Astrocyte of the spinal cord (primary cell): ENCODE results near the gene OR52N5.

ENCODE experiments used
- DNase-seq: peaks from one replicate; pipeline ENCODE4 v3.0.0; 2011; ENCODE audit warnings: low read depth, low spot score
- H3K4me3 ChIP-seq: 2 replicates; pipeline ENCODE4 v1.5.1; 2011; ENCODE audit warnings: low read depth, mild to moderate bottlenecking, low read length, moderate library complexity
- in situ Hi-C: cut with HindIII; loops from 2 replicates; pipeline ENCODE4 v1.10.0; 2017; ENCODE audit warnings: low sequenced_read_pairs
- TF ChIP-seq, protein P1 (sequence below): IDR thresholded peaks from 2 replicates; pipeline ENCODE4 v1.5.1; 2012; ENCODE audit warnings: low read depth, mild to moderate bottlenecking, low read length, inconsistent platforms

Gene OR52N5

DNA sequence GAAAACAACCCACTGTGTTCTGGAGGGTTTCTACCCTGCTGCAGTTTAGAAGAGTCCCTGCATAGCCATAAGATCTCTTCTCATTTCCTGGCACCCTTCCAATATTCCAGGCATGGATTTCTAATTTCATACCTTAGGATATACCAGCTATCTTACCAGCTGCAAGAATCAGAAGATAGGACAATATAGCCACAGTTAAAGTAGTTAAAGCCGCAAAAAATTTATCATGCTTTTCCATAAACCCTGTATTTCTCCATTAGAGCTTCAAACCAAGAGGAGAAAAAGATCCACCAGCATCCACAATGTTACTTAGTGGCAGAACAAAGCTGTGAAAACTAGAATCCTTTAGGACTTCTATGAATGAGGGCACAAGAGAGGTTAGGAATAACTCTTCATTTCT, 55.5 kb downstream of the OR52N5 start:
- DNase-seq, result no peak
- TF ChIP-seq, protein P1, sequence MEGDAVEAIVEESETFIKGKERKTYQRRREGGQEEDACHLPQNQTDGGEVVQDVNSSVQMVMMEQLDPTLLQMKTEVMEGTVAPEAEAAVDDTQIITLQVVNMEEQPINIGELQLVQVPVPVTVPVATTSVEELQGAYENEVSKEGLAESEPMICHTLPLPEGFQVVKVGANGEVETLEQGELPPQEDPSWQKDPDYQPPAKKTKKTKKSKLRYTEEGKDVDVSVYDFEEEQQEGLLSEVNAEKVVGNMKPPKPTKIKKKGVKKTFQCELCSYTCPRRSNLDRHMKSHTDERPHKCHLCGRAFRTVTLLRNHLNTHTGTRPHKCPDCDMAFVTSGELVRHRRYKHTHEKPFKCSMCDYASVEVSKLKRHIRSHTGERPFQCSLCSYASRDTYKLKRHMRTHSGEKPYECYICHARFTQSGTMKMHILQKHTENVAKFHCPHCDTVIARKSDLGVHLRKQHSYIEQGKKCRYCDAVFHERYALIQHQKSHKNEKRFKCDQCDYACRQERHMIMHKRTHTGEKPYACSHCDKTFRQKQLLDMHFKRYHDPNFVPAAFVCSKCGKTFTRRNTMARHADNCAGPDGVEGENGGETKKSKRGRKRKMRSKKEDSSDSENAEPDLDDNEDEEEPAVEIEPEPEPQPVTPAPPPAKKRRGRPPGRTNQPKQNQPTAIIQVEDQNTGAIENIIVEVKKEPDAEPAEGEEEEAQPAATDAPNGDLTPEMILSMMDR, result no peak
- no peak overlapping the region for H3K4me3 ChIP-seq
- in situ Hi-C loops, result no loop called here

DNA sequence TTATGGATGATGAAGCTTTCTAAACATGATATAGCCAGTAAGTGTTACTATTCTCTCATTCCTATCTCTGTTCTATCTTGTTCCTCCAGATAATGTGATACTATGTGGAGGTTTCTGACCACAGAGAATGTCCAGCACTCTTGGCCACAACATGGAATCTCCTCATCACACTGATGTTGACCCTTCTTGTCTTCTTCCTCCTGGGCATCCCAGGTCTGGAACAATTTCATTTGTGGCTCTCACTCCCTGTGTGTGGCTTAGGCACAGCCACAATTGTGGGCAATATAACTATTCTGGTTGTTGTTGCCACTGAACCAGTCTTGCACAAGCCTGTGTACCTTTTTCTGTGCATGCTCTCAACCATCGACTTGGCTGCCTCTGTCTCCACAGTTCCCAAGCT, 56.8 kb downstream of the OR52N5 start:
- DNase-seq, result no peak
- in situ Hi-C loops, result no loop called here
- H3K4me3 ChIP-seq, result no peak overlapping the region
- TF ChIP-seq, protein P1, result no peak
